Measurements from ENCODE around the gene UBAP2L.

UBAP2L gene

DNA sequence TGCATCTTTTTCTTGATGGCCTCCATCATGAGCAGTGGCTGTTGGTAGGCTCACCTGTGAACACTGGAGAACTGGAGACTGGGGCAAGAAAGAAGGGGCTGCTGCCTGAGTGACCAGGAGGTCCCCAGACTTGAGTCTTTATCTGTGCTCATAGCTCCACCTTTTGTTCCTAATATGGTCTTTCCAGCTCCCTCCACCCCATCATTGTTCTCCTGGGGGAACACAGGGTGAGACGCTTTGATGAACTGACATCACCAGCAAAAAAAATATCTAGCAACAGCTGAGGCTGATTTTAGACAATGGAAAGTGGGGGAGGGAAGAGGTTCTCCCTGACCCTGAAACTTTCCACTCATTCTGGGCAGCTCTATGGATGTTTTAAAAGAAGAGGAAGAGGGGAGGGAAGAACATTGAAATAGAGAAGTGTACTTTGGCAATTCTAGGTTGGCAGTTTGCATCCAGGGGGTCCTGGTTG is 28.7 kb upstream of the UBAP2L start, which contains the start of gene TPM3:
TSS of gene TPM3 (minus strand) at position 111 of the 472 bp plus-strand sequence. CDS start at position 29, 82 bp downstream.
- ATAC-seq, result no peak
- no peak for TF ChIP-seq ZFP30 (CRISPR knock-in tag; IDR thresholded peaks at IDR 0.05)
- TF ChIP-seq, protein P1, sequence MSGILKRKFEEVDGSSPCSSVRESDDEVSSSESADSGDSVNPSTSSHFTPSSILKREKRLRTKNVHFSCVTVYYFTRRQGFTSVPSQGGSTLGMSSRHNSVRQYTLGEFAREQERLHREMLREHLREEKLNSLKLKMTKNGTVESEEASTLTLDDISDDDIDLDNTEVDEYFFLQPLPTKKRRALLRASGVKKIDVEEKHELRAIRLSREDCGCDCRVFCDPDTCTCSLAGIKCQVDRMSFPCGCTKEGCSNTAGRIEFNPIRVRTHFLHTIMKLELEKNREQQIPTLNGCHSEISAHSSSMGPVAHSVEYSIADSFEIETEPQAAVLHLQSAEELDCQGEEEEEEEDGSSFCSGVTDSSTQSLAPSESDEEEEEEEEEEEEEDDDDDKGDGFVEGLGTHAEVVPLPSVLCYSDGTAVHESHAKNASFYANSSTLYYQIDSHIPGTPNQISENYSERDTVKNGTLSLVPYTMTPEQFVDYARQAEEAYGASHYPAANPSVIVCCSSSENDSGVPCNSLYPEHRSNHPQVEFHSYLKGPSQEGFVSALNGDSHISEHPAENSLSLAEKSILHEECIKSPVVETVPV (CRISPR knock-in tag; IDR thresholded peaks at IDR 0.05), result no peak

DNA sequence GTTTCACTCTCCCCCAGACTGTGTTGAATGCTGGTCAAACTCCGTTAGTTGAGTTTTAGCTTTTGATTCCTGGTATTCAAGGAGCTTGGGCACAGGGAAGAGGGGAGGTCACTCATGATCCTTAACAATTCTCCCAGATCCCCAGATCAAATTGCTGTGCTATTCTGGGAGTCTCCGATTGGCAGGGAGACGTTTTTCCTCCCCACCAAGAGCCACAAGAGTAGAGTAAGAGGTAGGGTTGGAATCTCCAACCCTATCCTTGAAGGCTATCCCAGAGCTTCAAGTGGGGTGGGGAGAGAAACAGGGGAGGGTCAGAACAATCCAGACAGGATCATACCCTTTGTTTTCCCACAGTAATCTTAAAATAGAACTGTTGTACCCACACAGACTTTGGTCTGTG is 28.3 kb upstream of the UBAP2L start:
- TF ChIP-seq GLIS3 (CRISPR knock-in tag; IDR thresholded peaks at IDR 0.05) (no peak), TOX (CRISPR knock-in tag; IDR thresholded peaks at IDR 0.05; ENCODE audit: borderline replicate concordance) (no peak), ESRRG (CRISPR knock-in tag; IDR thresholded peaks at IDR 0.05) (no peak), BACH2 (CRISPR knock-in tag; IDR thresholded peaks at IDR 0.05; ENCODE audit: borderline replicate concordance) (no peak), ARNTL (CRISPR knock-in tag; IDR thresholded peaks at IDR 0.05; ENCODE audit: borderline replicate concordance, low read depth) (no peak), RARB (CRISPR knock-in tag; IDR thresholded peaks at IDR 0.05) (no peak)
- TF ChIP-seq, protein P2, sequence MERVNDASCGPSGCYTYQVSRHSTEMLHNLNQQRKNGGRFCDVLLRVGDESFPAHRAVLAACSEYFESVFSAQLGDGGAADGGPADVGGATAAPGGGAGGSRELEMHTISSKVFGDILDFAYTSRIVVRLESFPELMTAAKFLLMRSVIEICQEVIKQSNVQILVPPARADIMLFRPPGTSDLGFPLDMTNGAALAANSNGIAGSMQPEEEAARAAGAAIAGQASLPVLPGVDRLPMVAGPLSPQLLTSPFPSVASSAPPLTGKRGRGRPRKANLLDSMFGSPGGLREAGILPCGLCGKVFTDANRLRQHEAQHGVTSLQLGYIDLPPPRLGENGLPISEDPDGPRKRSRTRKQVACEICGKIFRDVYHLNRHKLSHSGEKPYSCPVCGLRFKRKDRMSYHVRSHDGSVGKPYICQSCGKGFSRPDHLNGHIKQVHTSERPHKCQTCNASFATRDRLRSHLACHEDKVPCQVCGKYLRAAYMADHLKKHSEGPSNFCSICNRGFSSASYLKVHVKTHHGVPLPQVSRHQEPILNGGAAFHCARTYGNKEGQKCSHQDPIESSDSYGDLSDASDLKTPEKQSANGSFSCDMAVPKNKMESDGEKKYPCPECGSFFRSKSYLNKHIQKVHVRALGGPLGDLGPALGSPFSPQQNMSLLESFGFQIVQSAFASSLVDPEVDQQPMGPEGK (CRISPR knock-in tag; IDR thresholded peaks at IDR 0.05; ENCODE audit: borderline replicate concordance), result no peak
- TF ChIP-seq, protein P1 (CRISPR knock-in tag; IDR thresholded peaks at IDR 0.05), result no peak
- TF ChIP-seq, protein P3, sequence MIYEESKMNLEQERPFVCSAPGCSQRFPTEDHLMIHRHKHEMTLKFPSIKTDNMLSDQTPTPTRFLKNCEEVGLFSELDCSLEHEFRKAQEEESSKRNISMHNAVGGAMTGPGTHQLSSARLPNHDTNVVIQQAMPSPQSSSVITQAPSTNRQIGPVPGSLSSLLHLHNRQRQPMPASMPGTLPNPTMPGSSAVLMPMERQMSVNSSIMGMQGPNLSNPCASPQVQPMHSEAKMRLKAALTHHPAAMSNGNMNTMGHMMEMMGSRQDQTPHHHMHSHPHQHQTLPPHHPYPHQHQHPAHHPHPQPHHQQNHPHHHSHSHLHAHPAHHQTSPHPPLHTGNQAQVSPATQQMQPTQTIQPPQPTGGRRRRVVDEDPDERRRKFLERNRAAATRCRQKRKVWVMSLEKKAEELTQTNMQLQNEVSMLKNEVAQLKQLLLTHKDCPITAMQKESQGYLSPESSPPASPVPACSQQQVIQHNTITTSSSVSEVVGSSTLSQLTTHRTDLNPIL (CRISPR knock-in tag; IDR thresholded peaks at IDR 0.05; ENCODE audit: low read depth), result no peak

DNA sequence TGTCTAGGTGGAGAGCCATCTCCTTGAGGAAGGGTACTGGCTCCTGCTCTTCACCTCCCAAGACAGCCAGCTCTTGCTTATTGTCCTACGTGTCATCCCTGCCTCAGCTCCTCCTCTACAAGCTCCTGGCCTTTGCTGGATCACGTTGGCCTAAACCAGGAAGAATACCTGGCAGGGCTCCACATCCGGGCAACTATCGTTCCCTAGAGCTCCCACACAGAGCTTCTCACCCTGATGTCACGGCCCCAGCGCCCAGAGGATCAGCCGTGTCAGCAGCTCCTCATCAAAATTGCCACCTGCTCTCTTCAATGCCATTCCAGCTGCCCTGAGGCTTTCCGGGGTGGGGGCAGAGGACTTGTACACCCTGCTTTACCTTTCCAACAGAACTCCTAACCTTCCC is 26.9 kb upstream of the UBAP2L start:
- TF ChIP-seq ZNF565 (CRISPR knock-in tag; conservative IDR thresholded peaks at IDR 0.05; ENCODE audit: low read depth), result no peak
- TF ChIP-seq, protein P4, sequence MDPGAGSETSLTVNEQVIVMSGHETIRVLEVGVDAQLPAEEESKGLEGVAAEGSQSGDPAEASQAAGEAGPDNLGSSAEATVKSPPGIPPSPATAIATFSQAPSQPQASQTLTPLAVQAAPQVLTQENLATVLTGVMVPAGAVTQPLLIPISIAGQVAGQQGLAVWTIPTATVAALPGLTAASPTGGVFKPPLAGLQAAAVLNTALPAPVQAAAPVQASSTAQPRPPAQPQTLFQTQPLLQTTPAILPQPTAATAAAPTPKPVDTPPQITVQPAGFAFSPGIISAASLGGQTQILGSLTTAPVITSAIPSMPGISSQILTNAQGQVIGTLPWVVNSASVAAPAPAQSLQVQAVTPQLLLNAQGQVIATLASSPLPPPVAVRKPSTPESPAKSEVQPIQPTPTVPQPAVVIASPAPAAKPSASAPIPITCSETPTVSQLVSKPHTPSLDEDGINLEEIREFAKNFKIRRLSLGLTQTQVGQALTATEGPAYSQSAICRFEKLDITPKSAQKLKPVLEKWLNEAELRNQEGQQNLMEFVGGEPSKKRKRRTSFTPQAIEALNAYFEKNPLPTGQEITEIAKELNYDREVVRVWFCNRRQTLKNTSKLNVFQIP (CRISPR knock-in tag; IDR thresholded peaks at IDR 0.05; ENCODE audit: borderline replicate concordance, low read depth), result no peak
- TF ChIP-seq TCF4 (CRISPR knock-in tag; IDR thresholded peaks at IDR 0.05; ENCODE audit: borderline replicate concordance), result no peak
- no peak for TF ChIP-seq ZNF8 (CRISPR knock-in tag; IDR thresholded peaks at IDR 0.05)
- no peak for TF ChIP-seq ZC3H10 (CRISPR knock-in tag; IDR thresholded peaks at IDR 0.05)
- no peak for TF ChIP-seq GLIS3 (CRISPR knock-in tag; IDR thresholded peaks at IDR 0.05)
- TF ChIP-seq, protein P5, sequence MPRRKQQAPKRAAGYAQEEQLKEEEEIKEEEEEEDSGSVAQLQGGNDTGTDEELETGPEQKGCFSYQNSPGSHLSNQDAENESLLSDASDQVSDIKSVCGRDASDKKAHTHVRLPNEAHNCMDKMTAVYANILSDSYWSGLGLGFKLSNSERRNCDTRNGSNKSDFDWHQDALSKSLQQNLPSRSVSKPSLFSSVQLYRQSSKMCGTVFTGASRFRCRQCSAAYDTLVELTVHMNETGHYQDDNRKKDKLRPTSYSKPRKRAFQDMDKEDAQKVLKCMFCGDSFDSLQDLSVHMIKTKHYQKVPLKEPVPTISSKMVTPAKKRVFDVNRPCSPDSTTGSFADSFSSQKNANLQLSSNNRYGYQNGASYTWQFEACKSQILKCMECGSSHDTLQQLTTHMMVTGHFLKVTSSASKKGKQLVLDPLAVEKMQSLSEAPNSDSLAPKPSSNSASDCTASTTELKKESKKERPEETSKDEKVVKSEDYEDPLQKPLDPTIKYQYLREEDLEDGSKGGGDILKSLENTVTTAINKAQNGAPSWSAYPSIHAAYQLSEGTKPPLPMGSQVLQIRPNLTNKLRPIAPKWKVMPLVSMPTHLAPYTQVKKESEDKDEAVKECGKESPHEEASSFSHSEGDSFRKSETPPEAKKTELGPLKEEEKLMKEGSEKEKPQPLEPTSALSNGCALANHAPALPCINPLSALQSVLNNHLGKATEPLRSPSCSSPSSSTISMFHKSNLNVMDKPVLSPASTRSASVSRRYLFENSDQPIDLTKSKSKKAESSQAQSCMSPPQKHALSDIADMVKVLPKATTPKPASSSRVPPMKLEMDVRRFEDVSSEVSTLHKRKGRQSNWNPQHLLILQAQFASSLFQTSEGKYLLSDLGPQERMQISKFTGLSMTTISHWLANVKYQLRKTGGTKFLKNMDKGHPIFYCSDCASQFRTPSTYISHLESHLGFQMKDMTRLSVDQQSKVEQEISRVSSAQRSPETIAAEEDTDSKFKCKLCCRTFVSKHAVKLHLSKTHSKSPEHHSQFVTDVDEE (CRISPR knock-in tag; IDR thresholded peaks at IDR 0.05), result no peak
- no peak for TF ChIP-seq ZFP3 (CRISPR knock-in tag; IDR thresholded peaks at IDR 0.05)
- TF ChIP-seq ZFP30 (CRISPR knock-in tag; IDR thresholded peaks at IDR 0.05), result no peak
- no peak for TF ChIP-seq PPARA (CRISPR knock-in tag; IDR thresholded peaks at IDR 0.05; ENCODE audit: borderline replicate concordance)
- TF ChIP-seq TOX (CRISPR knock-in tag; IDR thresholded peaks at IDR 0.05; ENCODE audit: borderline replicate concordance), result no peak
- no peak for TF ChIP-seq ARNTL (CRISPR knock-in tag; IDR thresholded peaks at IDR 0.05; ENCODE audit: borderline replicate concordance, low read depth)
- no peak for TF ChIP-seq ISL1 (CRISPR knock-in tag; IDR thresholded peaks at IDR 0.05)
- no peak for ATAC-seq

More for the DNA sequence above, 28.3 kb upstream of the UBAP2L start:
- ATAC-seq, result no peak
